HG03175 (cell line): ENCODE data around the gene OR4F16.
"Not testable (repeated sequence)": the region's sequence is repeated elsewhere in the genome, so short reads cannot be mapped to it uniquely, and the experiment has no call there.

Experiments used
- ATAC-seq: cut with Tn5 transposase; IDR thresholded peaks from one replicate; pipeline ENCODE4 v1.9.1; 2021; ENCODE audit warnings: mild to moderate bottlenecking, moderate library complexity; ENCODE audit not compliant: unreplicated experiment

The OR4F16 gene

GRCh38 chr1:686554-686953 is at the start of gene OR4F16:
Gene OR4F16 (minus strand): TSS chr1:686654. CDS start chr1:686654, 0 bp downstream.
- ATAC-seq = not testable (repeated sequence)

- ATAC-seq = not testable (repeated sequence)
Measured at GRCh38 chr1:733649-734048, 47.2 kb upstream of the OR4F16 start.

- not testable (repeated sequence) for ATAC-seq
Measured at GRCh38 chr1:727040-727439, 40.6 kb upstream of the OR4F16 start.
